DND-41 (cell line): ENCODE results near the gene JAK2.

ENCODE experiments used
- ATAC-seq: fragments of 200-7000 bp; cut with Tn5 transposase; 3 replicates; pipeline ENCODE4 v1.9.1; 2021; ENCODE audit warnings: low read depth; ENCODE audit not compliant: insufficient read depth
- DNase-seq: peaks from one replicate; pipeline ENCODE4 v3.0.0-alpha.2; 2020
- H2AFZ ChIP-seq: 2 replicates; pipeline ENCODE4 v1.6.0; 2012; ENCODE audit warnings: low read depth, low read length
- H3K27ac ChIP-seq: 2 replicates; pipeline ENCODE4 v1.5.1; 2012; ENCODE audit warnings: low read length, inconsistent platforms
- H3K27me3 ChIP-seq: fragments of 200-600 bp; sonication (generic); 2 replicates; pipeline ENCODE4 v1.6.0; 2012; ENCODE audit warnings: low read length, mild to moderate bottlenecking, inconsistent platforms; ENCODE audit not compliant: insufficient read depth, poor library complexity
- H3K36me3 ChIP-seq: 2 replicates; pipeline ENCODE4 v1.5.1; 2012; ENCODE audit warnings: low read length, inconsistent platforms; ENCODE audit not compliant: insufficient read depth
- H3K4me1 ChIP-seq: 2 replicates; pipeline ENCODE4 v1.5.1; 2012; ENCODE audit warnings: mild to moderate bottlenecking, low read length; ENCODE audit not compliant: insufficient read depth
- H3K4me2 ChIP-seq: 2 replicates; pipeline ENCODE4 v1.6.0; 2012; ENCODE audit warnings: mild to moderate bottlenecking, moderate library complexity, low read length, inconsistent platforms; ENCODE audit not compliant: insufficient read depth
- H3K4me3 ChIP-seq, 2 experiments: fragments of 200-600 bp in 1 of 2; shearing (Covaris generic) in 1 of 2; 2 replicates each; pipeline ENCODE4 v1.5.1; 2012 to 2016; ENCODE audit warnings: inconsistent platforms in 2 of 2, low read length in 2 of 2, mild to moderate bottlenecking in 2 of 2, low read depth in 1 of 2, moderate library complexity in 1 of 2
- H3K79me2 ChIP-seq: 2 replicates; pipeline ENCODE4 v1.6.0; 2012; ENCODE audit warnings: low read length, inconsistent platforms; ENCODE audit not compliant: insufficient read depth
- H3K9ac ChIP-seq: 2 replicates; pipeline ENCODE4 v1.6.0; 2012; ENCODE audit warnings: low read depth, mild to moderate bottlenecking, inconsistent platforms, low read length, moderate library complexity
- H3K9me3 ChIP-seq: 2 replicates; pipeline ENCODE4 v1.5.1; 2012; ENCODE audit warnings: low read length, moderate library complexity, mild to moderate bottlenecking, inconsistent platforms; ENCODE audit not compliant: insufficient read depth, severe bottlenecking
- H4K20me1 ChIP-seq: 2 replicates; pipeline ENCODE4 v1.6.0; 2012; ENCODE audit warnings: low read length; ENCODE audit not compliant: insufficient read depth
- EZH2 ChIP-seq: IDR thresholded peaks from 3 replicates; pipeline ENCODE4 v1.6.1; 2012; ENCODE audit warnings: borderline replicate concordance, low read depth, mild to moderate bottlenecking, moderate library complexity, low read length, inconsistent platforms; ENCODE audit not compliant: severe bottlenecking
- TF ChIP-seq, protein P1 (sequence below): IDR thresholded peaks from 2 replicates; pipeline ENCODE4 v1.5.1; 2012; ENCODE audit warnings: borderline replicate concordance, low read length, moderate library complexity, mild to moderate bottlenecking; ENCODE audit not compliant: poor library complexity, severe bottlenecking; ENCODE audit errors: extremely low read depth

The JAK2 gene

GRCh38 chr9:5122516-5122915, 137.4 kb downstream of the JAK2 start:
- TF ChIP-seq EZH2: no peak
- TF ChIP-seq, protein P1, sequence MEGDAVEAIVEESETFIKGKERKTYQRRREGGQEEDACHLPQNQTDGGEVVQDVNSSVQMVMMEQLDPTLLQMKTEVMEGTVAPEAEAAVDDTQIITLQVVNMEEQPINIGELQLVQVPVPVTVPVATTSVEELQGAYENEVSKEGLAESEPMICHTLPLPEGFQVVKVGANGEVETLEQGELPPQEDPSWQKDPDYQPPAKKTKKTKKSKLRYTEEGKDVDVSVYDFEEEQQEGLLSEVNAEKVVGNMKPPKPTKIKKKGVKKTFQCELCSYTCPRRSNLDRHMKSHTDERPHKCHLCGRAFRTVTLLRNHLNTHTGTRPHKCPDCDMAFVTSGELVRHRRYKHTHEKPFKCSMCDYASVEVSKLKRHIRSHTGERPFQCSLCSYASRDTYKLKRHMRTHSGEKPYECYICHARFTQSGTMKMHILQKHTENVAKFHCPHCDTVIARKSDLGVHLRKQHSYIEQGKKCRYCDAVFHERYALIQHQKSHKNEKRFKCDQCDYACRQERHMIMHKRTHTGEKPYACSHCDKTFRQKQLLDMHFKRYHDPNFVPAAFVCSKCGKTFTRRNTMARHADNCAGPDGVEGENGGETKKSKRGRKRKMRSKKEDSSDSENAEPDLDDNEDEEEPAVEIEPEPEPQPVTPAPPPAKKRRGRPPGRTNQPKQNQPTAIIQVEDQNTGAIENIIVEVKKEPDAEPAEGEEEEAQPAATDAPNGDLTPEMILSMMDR: no peak
- Histone ChIP-seq H3K9me3 (no peaks in the 10 kb centered on the region), H3K4me3 (no peak overlapping the region), H4K20me1 (no peaks in the 10 kb centered on the region), H3K4me2 (no peak overlapping the region), H2AFZ (no peak overlapping the region), H3K79me2 (no peaks in the 10 kb centered on the region), H3K27me3 (no peaks in the 10 kb centered on the region), H3K27ac (no peak overlapping the region), H3K36me3 (peaks cover 8% of the 10 kb centered on the region; the same call in 1 of the 2 replicates), H3K4me1 (no peaks in the 10 kb centered on the region), H3K9ac (no peak overlapping the region)
- DNase-seq: no peak
- no peak for ATAC-seq

- TF ChIP-seq, protein P1: no peak
- no peak for TF ChIP-seq EZH2
- DNase-seq: no peak
- Histone ChIP-seq H3K27me3 (no peaks in the 10 kb centered on the region), H3K36me3 (no peaks in the 10 kb centered on the region), H3K27ac (no peak overlapping the region), H3K9me3 (no peaks in the 10 kb centered on the region), H3K79me2 (no peaks in the 10 kb centered on the region), H3K9ac (no peak overlapping the region), H3K4me1 (no peaks in the 10 kb centered on the region), H2AFZ (no peak overlapping the region), H3K4me3 (no peak overlapping the region), H3K4me2 (no peak overlapping the region), H4K20me1 (no peaks in the 10 kb centered on the region)
- ATAC-seq: no peak
Observed at GRCh38 chr9:5140151-5140550, 155.1 kb downstream of the JAK2 start.

DNA sequence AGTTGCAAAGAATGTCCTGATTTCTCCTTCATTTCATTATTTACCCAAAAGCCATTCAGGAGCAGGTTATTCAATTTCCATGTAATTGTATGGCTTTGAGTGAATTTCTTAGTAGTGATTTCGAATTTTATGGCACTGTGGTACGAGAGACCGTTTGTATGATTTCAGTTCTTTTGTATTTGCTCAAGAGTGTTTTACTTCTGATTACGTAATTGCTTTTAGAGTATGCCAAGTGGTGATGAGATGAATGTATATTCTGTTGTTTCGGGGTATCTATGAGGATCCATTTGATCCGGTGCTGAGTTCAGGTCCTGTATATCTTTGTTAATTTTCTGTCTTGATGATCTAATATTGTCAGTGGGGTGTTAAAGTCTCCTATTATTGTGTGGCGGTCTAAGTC, 159.1 kb downstream of the JAK2 start:
- Histone ChIP-seq H3K4me2 (no peak overlapping the region), H3K4me3 (no peak overlapping the region)
- ATAC-seq: no peak

More for the DNA sequence above, 159.1 kb downstream of the JAK2 start:
- Histone ChIP-seq H3K27ac (no peak overlapping the region), H3K9ac (no peak overlapping the region), H3K27me3 (no peaks in the 10 kb centered on the region), H3K4me1 (no peaks in the 10 kb centered on the region), H3K9me3 (no peaks in the 10 kb centered on the region), H4K20me1 (no peaks in the 10 kb centered on the region), H3K79me2 (no peaks in the 10 kb centered on the region), H3K36me3 (no peaks in the 10 kb centered on the region), H2AFZ (no peak overlapping the region)
- DNase-seq: no peak
- TF ChIP-seq, protein P1: no peak
- TF ChIP-seq EZH2: no peak
